Umbilical cord (tissue), 2 donors: ENCODE results near the gene NPHP1. TPM values are rescaled to one million over a fixed set of nuclear protein-coding genes. Genes with fewer than 3 reads are reported as not detected.
A peak's percentile ranks its signal among the peaks of the same experiment; 100 is the strongest.
"Not testable (repeated sequence)": the region's sequence is repeated elsewhere in the genome, so short reads cannot be mapped to it uniquely, and the experiment has no call there.

Experiments
- DNase-seq: peaks from one replicate; pipeline ENCODE4 v3.0.0-alpha.2; 2015; ENCODE audit warnings: low spot score
- total RNA-seq: library from RNA; depleted of rRNA; stranded (reverse); fragments of >200 nt; gene quantifications from one replicate; pipeline ENCODE4 v1.2.3, GENCODE V29; 2014; ENCODE audit warnings: low replicate concordance; ENCODE audit not compliant: insufficient read depth

Gene NPHP1
- total RNA-seq, 1 donor from 2014 or later = 14.7 TPM

DNA sequence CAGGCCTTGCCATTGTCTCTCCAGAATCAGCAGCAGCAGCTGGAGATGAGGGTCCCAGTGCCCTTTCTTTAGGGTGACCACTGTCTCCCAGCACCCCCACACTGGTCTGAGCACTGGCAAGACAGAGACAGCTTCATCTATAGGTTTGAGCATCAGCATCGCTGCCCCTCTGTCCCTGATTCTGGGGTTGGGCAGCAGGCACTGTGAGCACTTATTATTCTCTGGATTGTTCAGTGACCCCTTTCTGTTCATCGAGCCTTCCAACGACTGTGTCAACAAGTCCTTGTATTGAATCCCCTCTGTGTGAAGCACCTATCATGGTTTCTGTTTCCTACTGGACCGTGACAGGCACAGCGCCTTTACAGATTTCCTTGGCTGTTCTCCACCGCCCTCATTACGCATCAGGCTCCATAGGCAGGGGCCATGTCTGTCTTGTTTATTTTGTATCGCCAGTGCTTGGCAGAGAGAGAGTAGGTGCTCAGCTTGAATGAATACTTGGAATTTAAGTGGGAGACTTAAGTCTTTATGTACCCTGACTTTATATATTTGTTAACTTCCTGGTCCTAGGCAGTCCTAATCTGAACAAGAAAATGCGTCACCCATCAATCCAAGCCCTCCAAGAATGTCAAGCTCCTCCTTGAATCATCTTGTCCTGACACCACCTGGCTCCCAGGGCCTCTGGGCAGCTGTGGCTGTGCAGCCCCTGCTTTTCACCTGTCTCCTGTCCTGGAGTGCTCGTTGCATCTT, 100.6 kb downstream of the NPHP1 start:
- no peak for DNase-seq

- no peak for DNase-seq
Observed at GRCh38 chr2:110103061-110103961, 101.5 kb downstream of the NPHP1 start.

- no peak for DNase-seq
Observed at GRCh38 chr2:110101901-110102803, 102.7 kb downstream of the NPHP1 start.

DNA sequence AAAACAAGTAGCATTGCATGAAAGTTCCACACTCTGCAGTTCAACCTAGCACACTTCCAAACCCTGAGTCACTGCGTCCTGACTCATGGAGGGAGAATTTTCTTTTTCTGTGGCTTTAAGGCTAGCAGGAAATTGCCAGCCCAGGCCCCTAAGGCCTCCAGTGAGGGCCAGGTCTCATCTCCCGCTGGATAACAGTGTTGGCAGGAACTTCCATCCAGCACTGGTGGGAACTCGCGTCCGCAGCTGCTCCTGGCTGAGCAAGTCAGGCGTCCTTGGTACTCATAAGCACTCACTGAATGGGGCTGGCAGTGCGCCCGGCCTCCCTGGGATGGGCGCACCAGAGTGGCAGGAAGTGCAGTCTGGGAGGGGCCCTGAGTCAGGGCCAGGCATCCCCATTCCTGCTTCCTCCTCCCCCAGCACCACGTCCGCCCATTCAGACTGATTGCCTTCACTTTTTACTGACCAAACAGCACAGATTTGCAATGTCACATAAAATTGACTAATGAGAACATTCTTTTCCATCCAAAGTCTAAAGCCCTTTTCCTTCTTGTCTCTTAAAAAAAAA, 103.5 kb downstream of the NPHP1 start:
- DNase-seq = peak; percentile 98

DNA sequence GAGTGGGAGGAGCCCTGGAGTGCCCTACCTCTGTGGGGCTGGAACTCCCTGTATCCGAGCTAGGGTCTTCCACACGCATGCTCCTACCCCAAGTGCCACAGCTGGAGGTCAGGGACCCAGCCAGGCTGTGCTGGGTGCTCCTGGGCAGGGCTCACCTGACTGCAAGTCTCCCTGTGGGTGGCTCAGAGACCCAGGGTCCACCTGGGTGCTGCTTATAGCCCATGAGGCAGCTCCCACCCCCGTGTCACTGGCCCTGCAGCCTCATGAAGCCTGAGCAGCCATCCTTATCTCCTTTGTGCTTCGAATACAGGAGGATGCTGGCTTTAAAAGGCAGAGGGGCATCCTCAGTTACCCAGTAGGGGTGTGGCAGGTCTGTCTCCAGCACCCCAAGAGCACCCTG, 103.9 kb downstream of the NPHP1 start:
- not testable (repeated sequence) for DNase-seq

- no peak for DNase-seq
Observed at GRCh38 chr2:110100480-110100879, 104.3 kb downstream of the NPHP1 start.

DNA sequence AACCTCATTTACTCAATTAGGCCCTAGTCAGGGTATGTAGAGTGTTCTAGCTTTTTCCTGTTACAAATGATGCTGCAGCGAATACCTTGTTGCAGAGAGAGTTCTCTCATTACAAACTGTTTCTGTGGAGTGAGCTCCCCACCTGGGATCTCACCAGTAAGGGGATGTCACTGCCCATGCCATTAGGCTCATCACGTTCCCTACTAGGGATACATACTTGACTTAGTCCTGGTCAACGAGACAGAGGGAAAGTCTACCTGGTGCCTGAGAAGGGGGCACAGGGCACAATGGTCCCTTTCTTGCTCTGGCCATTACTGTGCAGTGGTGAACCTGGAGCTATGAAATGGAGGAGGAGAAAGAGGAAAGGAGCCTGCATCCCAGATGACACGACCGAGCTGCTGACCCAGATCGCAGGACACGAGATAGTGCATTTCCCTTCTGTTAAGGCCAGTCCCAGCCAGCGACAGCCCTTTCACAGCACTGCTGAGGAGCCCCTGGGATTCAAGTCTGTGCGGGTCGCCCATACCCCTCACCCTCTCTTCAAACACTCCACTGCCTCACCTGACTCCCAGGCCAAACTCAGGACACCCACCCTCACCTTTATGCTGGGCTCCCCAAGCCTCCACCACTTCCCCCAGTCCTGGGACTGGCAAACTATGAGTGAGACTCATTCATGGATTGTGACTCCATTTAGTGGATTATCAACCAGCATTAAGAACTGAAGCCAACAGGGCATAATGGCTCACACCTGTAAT, 105.2 kb downstream of the NPHP1 start:
- DNase-seq = no peak

DNA sequence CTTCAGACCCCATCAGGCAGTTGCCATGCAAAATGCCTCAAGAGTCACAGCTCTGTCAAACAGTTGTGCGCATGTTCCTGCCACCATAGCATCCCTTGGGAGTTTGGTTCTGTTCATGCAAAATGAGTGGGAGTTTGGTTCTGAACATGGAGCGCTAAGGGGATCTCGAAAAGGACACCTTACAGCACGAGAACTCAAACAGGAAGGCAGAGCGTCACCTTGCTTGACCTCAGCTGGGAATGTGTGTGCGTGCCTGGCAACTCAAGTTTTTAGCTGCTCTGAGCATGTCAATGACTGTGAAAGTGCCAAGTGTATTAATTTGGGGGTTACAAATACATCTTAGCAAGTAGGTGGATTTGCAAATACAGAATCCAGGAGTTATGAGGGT, 105.8 kb downstream of the NPHP1 start:
- no peak for DNase-seq

- DNase-seq = no peak
Observed at GRCh38 chr2:110097506-110098220, 107.2 kb downstream of the NPHP1 start.

- no peak for DNase-seq
Observed at GRCh38 chr2:110095994-110096633, 108.7 kb downstream of the NPHP1 start.

GRCh38 chr2:110094884-110095534, 109.8 kb downstream of the NPHP1 start:
- DNase-seq = not testable (repeated sequence)

DNA sequence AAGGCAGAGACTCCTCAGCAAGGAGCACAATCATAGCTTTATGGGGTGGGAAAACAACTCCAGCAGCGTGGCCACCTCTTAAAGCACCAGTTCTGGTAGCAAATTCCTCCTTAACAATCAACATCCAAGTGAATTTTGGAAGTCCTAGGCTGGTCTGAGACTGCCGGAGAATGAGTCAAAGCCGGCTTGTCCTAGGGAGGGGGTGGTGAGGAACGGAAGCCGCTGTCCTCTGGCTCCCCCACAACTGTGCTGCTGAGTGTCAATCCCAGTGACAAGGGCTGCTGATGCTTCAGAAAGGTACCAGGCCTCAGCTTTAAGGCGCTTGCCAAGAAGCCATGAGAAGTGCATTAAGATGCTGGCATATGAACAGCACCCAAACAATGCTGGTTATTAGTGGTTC, 110.9 kb downstream of the NPHP1 start:
- DNase-seq = not testable (repeated sequence)

DNA sequence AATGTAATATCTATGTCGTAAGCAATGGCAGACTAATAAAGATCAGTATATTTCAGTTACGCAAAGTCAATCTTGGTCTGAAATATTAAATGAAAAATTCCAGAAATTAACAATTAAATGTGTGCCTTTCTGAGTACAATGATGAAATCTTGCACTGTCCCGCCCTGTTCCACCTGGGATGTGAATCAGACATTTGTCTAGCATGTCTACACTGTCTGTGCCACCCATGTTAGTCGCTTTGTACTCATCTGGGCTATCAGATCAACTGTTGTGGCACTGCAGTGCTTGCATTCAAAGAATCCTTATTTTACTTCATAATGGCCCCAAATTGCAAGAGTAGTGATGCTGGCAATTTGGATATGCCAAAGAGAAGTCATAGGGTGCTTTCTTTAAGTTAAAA, 114.6 kb downstream of the NPHP1 start:
- not testable (repeated sequence) for DNase-seq

DNA sequence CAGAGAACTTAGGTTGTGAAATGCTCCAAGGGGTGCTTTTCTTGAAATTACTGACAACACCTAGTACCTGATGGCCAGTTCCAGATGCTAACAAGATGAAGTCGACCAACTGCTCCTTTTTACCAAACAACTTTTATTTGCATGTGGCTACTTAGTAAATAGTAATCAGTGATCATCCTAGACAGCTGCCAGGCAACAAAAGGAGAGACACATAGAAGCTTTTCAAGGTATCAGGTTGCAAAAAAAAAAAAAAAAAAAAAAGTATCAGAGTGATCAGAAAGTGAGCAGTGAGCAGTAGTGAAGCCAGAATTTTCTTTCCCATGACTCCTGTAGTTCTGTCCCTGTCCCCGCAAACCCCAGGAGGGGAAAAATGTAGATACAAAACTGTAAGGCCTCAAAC, 121.1 kb downstream of the NPHP1 start:
- not testable (repeated sequence) for DNase-seq

DNA sequence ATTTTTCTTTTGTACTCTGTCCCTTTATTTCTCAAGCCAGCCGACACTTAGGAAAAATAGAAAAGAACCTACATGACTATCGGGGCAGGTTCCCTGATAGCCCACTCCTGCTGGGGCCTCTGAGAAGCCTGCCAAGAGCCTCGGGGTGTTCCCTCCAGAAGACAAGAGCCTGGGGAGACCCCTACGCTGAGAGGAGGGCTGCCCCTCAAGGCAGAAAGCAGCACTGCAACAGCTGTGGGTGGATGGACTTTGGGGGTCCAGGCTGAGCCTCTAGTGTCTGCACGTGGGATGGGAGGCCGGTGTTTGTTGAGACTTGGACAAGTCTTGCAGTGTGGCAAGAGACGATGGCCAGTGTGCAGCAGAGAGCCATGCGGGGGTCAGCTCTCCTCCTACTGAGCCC, 121.7 kb downstream of the NPHP1 start:
- DNase-seq = not testable (repeated sequence)

DNA sequence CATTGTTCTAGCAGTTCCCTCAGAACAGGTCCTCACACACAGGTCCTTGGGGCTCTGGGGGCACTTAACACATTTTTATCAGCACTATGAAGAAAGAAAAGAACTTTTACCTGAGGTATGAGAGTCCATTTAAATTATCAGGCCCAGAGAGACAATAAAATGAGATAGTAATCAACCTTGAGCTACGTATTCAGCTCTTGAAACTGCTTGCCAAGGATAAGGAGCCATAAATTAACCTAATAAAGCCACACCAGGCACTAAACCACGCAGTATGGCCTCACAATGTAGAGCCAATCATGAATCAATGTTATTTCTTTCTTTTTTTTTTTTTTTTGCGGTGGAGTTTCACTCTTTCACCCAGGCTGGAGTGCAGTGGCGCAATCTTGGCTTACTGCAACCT, 126.7 kb downstream of the NPHP1 start:
- DNase-seq = not testable (repeated sequence)

GRCh38 chr2:110075896-110076295, 128.9 kb downstream of the NPHP1 start:
- not testable (repeated sequence) for DNase-seq
